ENCODE data around the gene PAK2.
"Not testable (repeated sequence)": the region's sequence is repeated elsewhere in the genome, so short reads cannot be mapped to it uniquely, and the experiment has no call there.

DNA sequence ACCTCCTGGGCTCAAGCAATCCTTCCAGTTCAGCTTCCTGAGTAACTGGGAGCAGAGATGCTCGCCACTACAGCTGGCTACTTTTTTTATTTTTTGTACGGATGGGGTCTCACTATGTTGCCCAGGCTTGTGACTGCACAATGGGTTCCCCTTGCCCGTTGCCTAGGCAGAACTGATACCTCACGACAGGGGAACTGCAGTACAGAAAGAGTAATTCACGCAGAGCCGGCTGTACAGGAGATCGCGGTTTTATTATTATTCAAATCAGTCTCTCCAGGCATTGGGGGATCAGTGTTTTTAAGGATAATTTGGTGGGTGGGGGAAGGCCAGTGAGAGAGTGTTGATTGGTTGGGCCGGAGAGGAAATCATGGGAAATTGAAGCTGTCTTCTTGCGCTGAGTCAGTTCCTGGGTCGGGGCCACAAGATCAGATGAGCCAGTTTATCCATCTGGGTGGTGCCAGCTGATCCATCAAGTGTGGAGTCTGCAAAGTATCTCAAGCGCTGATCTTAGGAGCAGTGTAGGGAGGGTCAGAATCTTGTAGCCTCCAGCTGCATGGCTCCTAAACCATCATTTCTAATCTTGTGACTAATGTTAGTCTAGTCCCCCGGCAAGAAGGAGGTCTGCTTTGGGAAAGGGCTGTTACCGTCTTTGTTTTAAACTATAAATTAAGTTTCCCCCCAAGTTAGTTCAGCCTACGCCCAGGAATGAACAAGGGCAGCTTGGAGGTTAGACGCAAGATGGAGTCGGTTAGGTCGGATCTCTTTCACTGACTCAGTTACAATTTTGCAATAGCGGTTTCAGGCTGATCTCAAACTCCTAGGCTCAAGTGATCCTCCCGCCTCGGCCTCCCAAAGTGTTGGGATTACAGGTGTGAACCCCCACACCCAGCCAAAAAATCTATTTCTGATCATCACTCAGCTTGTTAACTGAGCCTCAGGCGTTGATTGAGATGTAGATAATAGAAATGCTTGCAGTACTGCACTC lies 104.9 kb downstream of the PAK2 start:
- TF ChIP-seq, protein P1, sequence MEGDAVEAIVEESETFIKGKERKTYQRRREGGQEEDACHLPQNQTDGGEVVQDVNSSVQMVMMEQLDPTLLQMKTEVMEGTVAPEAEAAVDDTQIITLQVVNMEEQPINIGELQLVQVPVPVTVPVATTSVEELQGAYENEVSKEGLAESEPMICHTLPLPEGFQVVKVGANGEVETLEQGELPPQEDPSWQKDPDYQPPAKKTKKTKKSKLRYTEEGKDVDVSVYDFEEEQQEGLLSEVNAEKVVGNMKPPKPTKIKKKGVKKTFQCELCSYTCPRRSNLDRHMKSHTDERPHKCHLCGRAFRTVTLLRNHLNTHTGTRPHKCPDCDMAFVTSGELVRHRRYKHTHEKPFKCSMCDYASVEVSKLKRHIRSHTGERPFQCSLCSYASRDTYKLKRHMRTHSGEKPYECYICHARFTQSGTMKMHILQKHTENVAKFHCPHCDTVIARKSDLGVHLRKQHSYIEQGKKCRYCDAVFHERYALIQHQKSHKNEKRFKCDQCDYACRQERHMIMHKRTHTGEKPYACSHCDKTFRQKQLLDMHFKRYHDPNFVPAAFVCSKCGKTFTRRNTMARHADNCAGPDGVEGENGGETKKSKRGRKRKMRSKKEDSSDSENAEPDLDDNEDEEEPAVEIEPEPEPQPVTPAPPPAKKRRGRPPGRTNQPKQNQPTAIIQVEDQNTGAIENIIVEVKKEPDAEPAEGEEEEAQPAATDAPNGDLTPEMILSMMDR (IDR thresholded peaks at IDR 0.05), result not testable (repeated sequence)
- not testable (repeated sequence) for TF ChIP-seq EZH2phosphoT487 (IDR thresholded peaks at IDR 0.05)

Measured in neural progenitor cell (in vitro differentiated cells).